Vagina (tissue), 2 donors: ENCODE results near the gene YPEL3. TPM values are rescaled to one million over a fixed set of nuclear protein-coding genes. Genes with fewer than 3 reads are reported as not detected.

Source experiments
- DNase-seq, 2 donors: peaks; one replicate each; pipeline ENCODE4 v3.0.0-alpha.2; 2017; ENCODE audit errors: extremely low spot score in 2 of 2
- H3K27ac ChIP-seq: fragments of 200-600 bp; sonication (generic); one replicate; pipeline ENCODE4 v1.5.1; 2019
- H3K27me3 ChIP-seq: fragments of 200-600 bp; sonication (generic); one replicate; pipeline ENCODE4 v1.5.1; 2019
- H3K36me3 ChIP-seq, 2 donors: fragments of 200-600 bp; sonication (generic); one replicate each; pipeline ENCODE4 v1.5.1; 2017 to 2019
- H3K4me1 ChIP-seq: fragments of 200-600 bp; sonication (generic); one replicate; pipeline ENCODE4 v1.5.1; 2019
- H3K4me3 ChIP-seq, 2 donors: fragments of 200-600 bp; sonication (generic); 1 replicate in 1 of 2; 2 replicates in 1 of 2; pipeline ENCODE4 v1.5.1; 2016 to 2019
- H3K9me3 ChIP-seq: fragments of 200-600 bp; sonication (generic); one replicate; pipeline ENCODE4 v1.5.1; 2019
- POLR2A ChIP-seq, 2 donors: fragments of 450-650 bp; IDR thresholded peaks; one replicate each; pipeline ENCODE4 v1.6.1; 2017; ENCODE audit warnings: antibody characterized with exemption in 2 of 2, mild to moderate bottlenecking in 2 of 2, moderate library complexity in 2 of 2
- POLR2AphosphoS5 ChIP-seq, 2 donors: sonication (generic); formaldehyde crosslinking; IDR thresholded peaks; one replicate each; pipeline ENCODE4 v1.9.0; 2017; ENCODE audit warnings: antibody characterized with exemption in 2 of 2, mild to moderate bottlenecking in 2 of 2, low read depth in 1 of 2; ENCODE audit not compliant: insufficient read depth in 1 of 2
- intact Hi-C: fragments of 100-400 bp; cut with DNase I; formaldehyde crosslinking; loops from one replicate; pipeline ENCODE4 v1.15.1; 2023
- total RNA-seq: library from RNA; depleted of rRNA; stranded (reverse); fragments of >200 nt; gene quantifications from one replicate; pipeline ENCODE4 v1.2.3, GENCODE V29; 2016
- TF ChIP-seq, protein P1 (sequence below), 3 experiments: fragments of 450-650 bp in 2 of 3; fragments of 200-600 bp in 1 of 3; sonication (generic) in 1 of 3; IDR thresholded peaks; one replicate each; pipeline ENCODE4 v1.5.1; 2017 to 2019; ENCODE audit warnings: antibody characterized with exemption in 3 of 3, mild to moderate bottlenecking in 2 of 3, moderate library complexity in 2 of 3

The YPEL3 gene
- total RNA-seq, 1 donor from 2014 or later = 116 TPM

DNA sequence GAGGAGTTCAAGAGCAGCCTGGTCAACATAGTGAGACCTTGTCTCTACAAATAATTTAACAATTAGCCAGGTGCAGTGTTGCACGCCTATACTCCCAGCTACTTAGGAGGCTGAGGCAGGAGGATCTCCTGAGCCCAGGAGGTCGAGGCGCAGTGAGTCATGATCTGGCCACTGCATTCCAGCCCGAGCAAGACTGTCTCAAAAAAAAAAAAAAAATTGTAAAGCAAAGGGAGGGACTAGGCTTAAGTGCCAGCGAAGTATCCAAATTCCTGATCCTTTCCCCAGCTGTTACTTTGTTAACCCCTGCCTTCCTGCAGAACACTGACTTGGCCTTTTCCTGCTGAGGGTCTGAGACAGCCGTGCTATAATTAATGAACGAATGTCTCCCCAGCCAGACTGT, 14.6 kb upstream of the YPEL3 start:
- H3K9me3 ChIP-seq = no peaks in the 10 kb centered on the region
- no peak overlapping the region for H3K4me3 ChIP-seq
- DNase-seq = no peak
- intact Hi-C loops = no loop called here
- H3K27ac ChIP-seq = no peak overlapping the region
- TF ChIP-seq, protein P1, sequence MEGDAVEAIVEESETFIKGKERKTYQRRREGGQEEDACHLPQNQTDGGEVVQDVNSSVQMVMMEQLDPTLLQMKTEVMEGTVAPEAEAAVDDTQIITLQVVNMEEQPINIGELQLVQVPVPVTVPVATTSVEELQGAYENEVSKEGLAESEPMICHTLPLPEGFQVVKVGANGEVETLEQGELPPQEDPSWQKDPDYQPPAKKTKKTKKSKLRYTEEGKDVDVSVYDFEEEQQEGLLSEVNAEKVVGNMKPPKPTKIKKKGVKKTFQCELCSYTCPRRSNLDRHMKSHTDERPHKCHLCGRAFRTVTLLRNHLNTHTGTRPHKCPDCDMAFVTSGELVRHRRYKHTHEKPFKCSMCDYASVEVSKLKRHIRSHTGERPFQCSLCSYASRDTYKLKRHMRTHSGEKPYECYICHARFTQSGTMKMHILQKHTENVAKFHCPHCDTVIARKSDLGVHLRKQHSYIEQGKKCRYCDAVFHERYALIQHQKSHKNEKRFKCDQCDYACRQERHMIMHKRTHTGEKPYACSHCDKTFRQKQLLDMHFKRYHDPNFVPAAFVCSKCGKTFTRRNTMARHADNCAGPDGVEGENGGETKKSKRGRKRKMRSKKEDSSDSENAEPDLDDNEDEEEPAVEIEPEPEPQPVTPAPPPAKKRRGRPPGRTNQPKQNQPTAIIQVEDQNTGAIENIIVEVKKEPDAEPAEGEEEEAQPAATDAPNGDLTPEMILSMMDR (IDR thresholded peaks at IDR 0.05) = no peak
- TF ChIP-seq POLR2AphosphoS5 (IDR thresholded peaks at IDR 0.05; ENCODE audit: insufficient read depth in 1 of 2, low read depth in 1 of 2) (no peak), POLR2A (IDR thresholded peaks at IDR 0.05) (no peak)
- H3K27me3 ChIP-seq = no peaks in the 10 kb centered on the region
- H3K36me3 ChIP-seq = peaks cover 0 to 58% of the 10 kb centered on the region in 2 donors
- H3K4me1 ChIP-seq = peaks cover 18% of the 10 kb centered on the region

DNA sequence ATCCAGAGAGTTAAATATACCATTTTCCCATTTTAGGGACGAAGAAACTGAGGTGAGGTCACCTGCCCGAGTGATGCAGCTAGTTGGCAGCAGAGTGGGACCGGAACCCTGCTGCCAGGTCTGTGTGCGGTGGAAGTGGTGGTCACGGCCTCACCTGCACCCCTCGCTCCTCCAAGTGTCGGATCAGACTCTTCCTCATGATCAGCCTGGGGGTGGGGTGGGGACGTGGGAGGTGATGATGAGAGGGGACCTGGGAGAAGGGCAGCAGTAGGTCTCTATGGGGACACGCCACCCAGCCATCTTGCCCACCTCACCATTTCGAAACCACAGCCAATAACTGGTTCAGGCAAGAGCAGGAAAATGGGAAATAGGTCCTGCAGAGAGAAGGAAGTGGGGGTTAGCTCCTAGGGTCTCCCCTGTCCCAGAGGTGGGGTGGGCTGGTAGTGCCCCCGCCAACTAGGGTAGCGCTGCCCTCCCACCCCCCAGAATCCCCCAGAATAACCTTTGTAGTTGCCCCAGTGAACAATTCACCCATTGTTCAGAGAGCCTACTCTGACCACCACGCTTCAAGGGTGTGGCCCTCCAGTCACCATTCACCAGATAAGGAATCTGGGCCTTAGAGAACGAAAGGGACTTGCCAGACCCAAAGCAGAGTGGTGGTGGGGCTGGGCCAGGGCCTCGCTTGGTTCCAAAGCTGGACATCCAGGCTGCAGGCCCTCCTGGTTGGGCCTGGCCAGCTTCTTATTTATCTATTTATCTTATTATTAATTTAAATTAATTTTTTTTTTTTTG, 12.2 kb upstream of the YPEL3 start:
- intact Hi-C loops = no loop called here
- peaks cover 6% of the 10 kb centered on the region for H3K4me1 ChIP-seq
- H3K36me3 ChIP-seq = peaks cover 0 to 51% of the 10 kb centered on the region in 2 donors
- DNase-seq = no peak
- no peaks in the 10 kb centered on the region for H3K9me3 ChIP-seq
- H3K27me3 ChIP-seq = no peaks in the 10 kb centered on the region
- no peak overlapping the region for H3K27ac ChIP-seq
- H3K4me3 ChIP-seq = no peak overlapping the region
- no peak for TF ChIP-seq POLR2A (IDR thresholded peaks at IDR 0.05)
- TF ChIP-seq POLR2AphosphoS5 (IDR thresholded peaks at IDR 0.05; ENCODE audit: insufficient read depth in 1 of 2, low read depth in 1 of 2) = no peak
- TF ChIP-seq, protein P1 (IDR thresholded peaks at IDR 0.05) = no peak

DNA sequence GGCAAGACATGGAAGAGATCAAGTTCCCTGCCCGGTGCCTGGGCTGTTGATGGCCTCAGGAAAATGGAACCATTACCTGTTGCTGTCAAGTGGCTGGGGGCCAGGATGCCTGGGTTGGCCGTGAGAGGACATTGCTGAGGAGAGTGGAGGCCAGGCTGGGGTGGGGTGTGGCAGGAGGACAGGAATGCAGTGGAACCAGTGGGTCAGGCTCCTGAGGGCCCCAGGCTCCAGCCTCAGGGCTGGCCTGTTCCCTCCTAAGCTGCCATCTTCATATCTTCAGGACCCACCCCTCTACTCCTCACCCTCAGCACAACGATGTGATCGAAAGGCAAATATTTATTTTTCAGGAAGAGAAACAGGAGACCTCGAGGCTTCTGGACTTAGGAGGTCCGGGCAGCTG, 8.5 kb upstream of the YPEL3 start:
- intact Hi-C loops = no loop called here
- no peak overlapping the region for H3K4me3 ChIP-seq
- H3K36me3 ChIP-seq = peaks cover 0 to 27% of the 10 kb centered on the region in 2 donors
- H3K27ac ChIP-seq = no peak overlapping the region
- TF ChIP-seq, protein P1 (IDR thresholded peaks at IDR 0.05) = no peak
- no peak for TF ChIP-seq POLR2A (IDR thresholded peaks at IDR 0.05)
- no peak for TF ChIP-seq POLR2AphosphoS5 (IDR thresholded peaks at IDR 0.05; ENCODE audit: insufficient read depth in 1 of 2, low read depth in 1 of 2)
- no peak for DNase-seq
- H3K4me1 ChIP-seq = no peaks in the 10 kb centered on the region
- no peaks in the 10 kb centered on the region for H3K9me3 ChIP-seq
- no peaks in the 10 kb centered on the region for H3K27me3 ChIP-seq

DNA sequence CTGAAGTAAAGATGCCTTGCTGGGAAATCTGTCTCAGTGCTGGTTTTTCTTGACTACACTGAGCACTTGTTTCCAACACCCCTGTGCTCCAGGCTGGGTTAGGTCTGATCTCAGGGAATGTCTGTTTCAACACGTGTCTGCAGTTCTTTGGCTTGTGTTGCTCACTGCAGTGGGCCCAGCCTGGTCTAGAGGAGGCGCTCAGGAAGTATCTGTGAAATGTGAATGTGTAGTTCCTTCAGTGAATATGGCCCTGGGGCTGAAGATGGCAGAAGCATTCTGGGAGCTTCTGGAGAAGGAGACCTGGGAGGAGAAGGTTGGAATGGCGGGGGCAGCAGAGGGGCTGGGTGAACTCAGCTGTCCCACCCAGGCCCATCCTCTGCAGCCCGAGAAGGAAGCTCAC, 8.1 kb upstream of the YPEL3 start:
- Histone ChIP-seq H3K9me3 (no peaks in the 10 kb centered on the region), H3K36me3 (peaks cover 0 to 24% of the 10 kb centered on the region in 2 donors)
- intact Hi-C loops = no loop called here

More for the DNA sequence above, 8.1 kb upstream of the YPEL3 start:
- Histone ChIP-seq H3K27me3 (no peaks in the 10 kb centered on the region), H3K4me1 (no peaks in the 10 kb centered on the region), H3K4me3 (no peak overlapping the region), H3K27ac (no peak overlapping the region)
- no peak for TF ChIP-seq POLR2A (IDR thresholded peaks at IDR 0.05)
- no peak for TF ChIP-seq POLR2AphosphoS5 (IDR thresholded peaks at IDR 0.05; ENCODE audit: insufficient read depth in 1 of 2, low read depth in 1 of 2)
- TF ChIP-seq, protein P1 (IDR thresholded peaks at IDR 0.05) = no peak
- no peak for DNase-seq
